Measurements from ENCODE around the gene GRIN2A. TPM values are rescaled to one million over a fixed set of nuclear protein-coding genes. Genes with fewer than 3 reads are reported as not detected.

Gene GRIN2A
- total and polyA plus RNA-seq, 8 donors, result 0.06 to 9.8 (median 0.86) TPM

DNA sequence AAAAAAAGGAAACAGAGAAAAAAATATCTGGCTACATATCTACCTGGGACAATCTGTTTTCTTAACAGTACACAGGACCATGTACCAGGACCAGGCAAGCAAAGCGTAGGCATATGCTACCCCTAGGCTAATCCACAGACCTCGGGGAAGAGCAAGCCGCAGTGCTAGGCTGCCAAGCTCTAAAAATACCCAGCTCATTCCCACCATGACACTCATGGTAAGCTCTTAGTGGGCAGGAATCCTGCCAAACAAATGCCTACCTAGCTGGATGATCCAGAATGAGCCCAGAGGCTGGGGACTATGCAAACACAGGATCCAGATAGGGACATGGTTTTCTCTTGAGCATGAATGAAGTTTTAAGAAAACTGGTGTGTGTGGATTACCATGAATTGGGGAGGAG lies 95.6 kb downstream of the GRIN2A start:
- intact Hi-C loops (cut with DNase I; ENCODE audit: low total_unique reads), result no loop called here
- WGBS, 5 donors, result 30 to 75% (median 56%) methylated on average over 2 to 3 of the region's 3 CpGs
- TF ChIP-seq EP300 (IDR thresholded peaks at IDR 0.05) (no peak), POLR2AphosphoS5 (IDR thresholded peaks at IDR 0.05) (peak in 1 of 3 donors; percentile 6)
- Histone ChIP-seq H3K36me3 (no peaks in the 10 kb centered on the region), H3K4me1 (peaks cover 14 to 28% (median 19%) of the 10 kb centered on the region in 4 donors), H3K4me3 (no peak overlapping the region), H3K9me3 (no peaks in the 10 kb centered on the region), H3K27ac (peak overlapping the region in 2 of 5 donors; percentile 33 to 47), H3K27me3 (no peaks in the 10 kb centered on the region)
- DNase-seq, result no peak

DNA sequence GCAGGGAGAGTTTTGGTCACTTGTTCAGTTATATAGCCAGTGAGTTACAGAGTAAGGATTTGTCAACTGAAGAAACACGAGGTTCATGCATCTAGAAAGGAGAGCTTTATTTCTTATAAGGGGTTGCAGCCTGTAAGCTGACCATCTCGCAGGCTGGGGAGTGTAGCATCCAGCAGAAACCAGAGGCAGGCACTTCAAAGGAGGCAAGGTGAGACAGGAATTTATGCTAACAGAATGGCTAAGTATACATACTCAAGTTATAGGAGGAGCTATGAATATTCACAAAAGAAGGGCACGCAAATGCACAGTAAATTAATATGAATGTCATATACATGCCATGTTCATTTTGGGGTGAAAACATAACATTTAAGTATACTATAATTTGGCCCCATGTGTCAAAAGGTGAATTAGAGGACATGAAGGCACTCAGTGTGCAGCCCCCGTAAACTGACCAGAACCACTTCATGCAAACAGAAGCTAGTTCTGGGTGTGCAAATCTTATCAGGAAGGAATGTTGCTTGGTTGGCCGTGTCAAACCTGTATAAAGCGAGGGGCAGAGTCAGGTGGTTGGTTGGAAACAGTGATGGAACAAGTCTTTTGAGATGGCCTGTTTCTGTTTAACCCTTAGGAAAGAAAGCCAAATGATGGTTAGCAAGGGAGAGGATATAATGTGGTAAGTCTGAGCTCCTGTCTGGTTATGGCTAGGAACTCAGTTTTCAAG lies 97.0 kb downstream of the GRIN2A start:
- Histone ChIP-seq H3K4me3 (no peak overlapping the region), H3K27me3 (no peaks in the 10 kb centered on the region), H3K36me3 (no peaks in the 10 kb centered on the region), H3K4me1 (peaks cover 24 to 41% (median 32%) of the 10 kb centered on the region in 4 donors), H3K27ac (no peak overlapping the region), H3K9me3 (no peaks in the 10 kb centered on the region)
- 37 to 57% (median 53%) methylated on average over 6 of the region's 6 CpGs for WGBS, 5 donors
- no peak for TF ChIP-seq POLR2AphosphoS5 (IDR thresholded peaks at IDR 0.05)
- TF ChIP-seq, protein P1, sequence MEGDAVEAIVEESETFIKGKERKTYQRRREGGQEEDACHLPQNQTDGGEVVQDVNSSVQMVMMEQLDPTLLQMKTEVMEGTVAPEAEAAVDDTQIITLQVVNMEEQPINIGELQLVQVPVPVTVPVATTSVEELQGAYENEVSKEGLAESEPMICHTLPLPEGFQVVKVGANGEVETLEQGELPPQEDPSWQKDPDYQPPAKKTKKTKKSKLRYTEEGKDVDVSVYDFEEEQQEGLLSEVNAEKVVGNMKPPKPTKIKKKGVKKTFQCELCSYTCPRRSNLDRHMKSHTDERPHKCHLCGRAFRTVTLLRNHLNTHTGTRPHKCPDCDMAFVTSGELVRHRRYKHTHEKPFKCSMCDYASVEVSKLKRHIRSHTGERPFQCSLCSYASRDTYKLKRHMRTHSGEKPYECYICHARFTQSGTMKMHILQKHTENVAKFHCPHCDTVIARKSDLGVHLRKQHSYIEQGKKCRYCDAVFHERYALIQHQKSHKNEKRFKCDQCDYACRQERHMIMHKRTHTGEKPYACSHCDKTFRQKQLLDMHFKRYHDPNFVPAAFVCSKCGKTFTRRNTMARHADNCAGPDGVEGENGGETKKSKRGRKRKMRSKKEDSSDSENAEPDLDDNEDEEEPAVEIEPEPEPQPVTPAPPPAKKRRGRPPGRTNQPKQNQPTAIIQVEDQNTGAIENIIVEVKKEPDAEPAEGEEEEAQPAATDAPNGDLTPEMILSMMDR (IDR thresholded peaks at IDR 0.05), result no peak
- no peak for TF ChIP-seq EP300 (IDR thresholded peaks at IDR 0.05)
- intact Hi-C loops (cut with DNase I; ENCODE audit: low total_unique reads), result no loop called here
- DNase-seq, result peak; percentile 51 to 66

DNA sequence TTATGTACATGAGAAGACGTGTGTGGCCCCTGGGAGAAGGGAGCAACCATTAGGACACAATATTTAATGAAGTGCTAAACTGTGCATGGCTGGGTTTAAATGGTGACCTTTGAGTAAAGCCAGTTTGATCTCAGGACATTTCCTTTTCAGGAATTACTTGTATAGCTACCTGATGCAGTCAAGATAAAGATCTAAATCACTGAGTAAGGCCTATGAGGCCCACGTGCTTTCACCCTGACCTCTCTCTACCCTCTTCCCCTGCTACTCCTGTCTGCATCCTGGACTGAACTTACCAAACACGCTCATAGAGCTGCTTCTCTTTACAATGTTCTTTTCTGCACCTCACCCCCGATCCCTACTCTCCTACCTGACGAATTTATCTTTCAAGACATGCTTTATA lies 98.9 kb downstream of the GRIN2A start:
- Histone ChIP-seq H3K4me1 (peaks cover 31 to 61% (median 44%) of the 10 kb centered on the region in 4 donors), H3K36me3 (no peaks in the 10 kb centered on the region), H3K4me3 (no peak overlapping the region), H3K27me3 (no peaks in the 10 kb centered on the region), H3K9me3 (no peaks in the 10 kb centered on the region), H3K27ac (no peak overlapping the region)
- TF ChIP-seq POLR2AphosphoS5 (IDR thresholded peaks at IDR 0.05) (no peak), POLR2A (IDR thresholded peaks at IDR 0.05) (no peak), EP300 (IDR thresholded peaks at IDR 0.05) (no peak)
- TF ChIP-seq, protein P1 (IDR thresholded peaks at IDR 0.05), result no peak
- intact Hi-C loops (cut with DNase I; ENCODE audit: low total_unique reads), result no loop called here
- DNase-seq, result no peak
- WGBS, 5 donors, result 48 to 65% (median 56%) methylated on average over 5 of the region's 5 CpGs

DNA sequence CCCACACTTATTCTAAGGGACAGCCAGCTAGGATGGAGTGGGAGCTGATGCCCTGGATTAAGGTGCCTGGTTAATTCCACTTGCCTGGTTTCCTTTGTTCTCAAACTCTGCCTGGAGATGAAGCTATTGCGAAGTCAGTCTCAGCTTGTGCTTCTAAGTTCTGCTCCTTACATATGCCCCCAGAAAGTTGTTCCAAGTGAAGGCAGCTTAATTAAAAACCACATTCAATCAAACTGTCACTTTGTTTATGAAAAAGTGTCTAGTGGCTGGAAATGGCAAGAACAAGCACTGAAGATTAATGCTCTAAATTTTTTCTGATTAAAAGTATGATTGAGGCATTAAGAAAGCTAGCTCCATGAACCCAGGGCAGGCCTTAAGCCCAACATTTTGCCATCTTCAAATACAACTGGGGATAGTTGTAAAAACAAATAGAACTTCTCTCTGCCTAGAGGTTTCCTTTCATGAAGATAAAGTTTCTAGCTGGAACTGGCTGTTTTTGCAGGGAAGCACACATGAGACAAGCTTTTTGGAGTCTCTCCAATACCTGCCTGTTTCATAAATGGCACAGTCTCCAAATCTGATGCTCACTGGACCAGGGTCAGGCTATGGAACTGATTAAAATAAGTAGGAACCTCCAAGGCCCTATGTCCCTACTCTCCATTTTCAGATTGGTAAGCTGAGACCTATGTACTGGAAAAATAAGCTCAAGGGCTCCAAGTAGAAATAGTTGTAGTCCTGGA lies 100.9 kb downstream of the GRIN2A start:
- TF ChIP-seq POLR2A (IDR thresholded peaks at IDR 0.05) (no peak), POLR2AphosphoS5 (IDR thresholded peaks at IDR 0.05) (peak in 1 of 3 donors; percentile 32), EP300 (IDR thresholded peaks at IDR 0.05) (no peak)
- TF ChIP-seq, protein P1 (IDR thresholded peaks at IDR 0.05), result no peak
- DNase-seq, result peak in 1 of 2 donors; percentile 13
- Histone ChIP-seq H3K27ac (peak overlapping the region in 4 of 5 donors; percentile 62 to 77 (median 66)), H3K4me3 (no peak overlapping the region), H3K4me1 (peaks cover 25 to 53% (median 42%) of the 10 kb centered on the region in 4 donors), H3K36me3 (no peaks in the 10 kb centered on the region), H3K9me3 (no peaks in the 10 kb centered on the region), H3K27me3 (no peaks in the 10 kb centered on the region)
- intact Hi-C loops (cut with DNase I; ENCODE audit: low total_unique reads), result no loop called here
- 59 to 86% (median 80%) methylated on average over 1 of the region's 1 CpG for WGBS, 5 donors
